GM19468 (cell line): ENCODE data around the gene TBRG4.
"Not testable (repeated sequence)": the region's sequence is repeated elsewhere in the genome, so short reads cannot be mapped to it uniquely, and the experiment has no call there.

Experiments used
- ATAC-seq: cut with Tn5 transposase; IDR thresholded peaks from one replicate; pipeline ENCODE4 v1.9.1; 2021; ENCODE audit warnings: mild to moderate bottlenecking, moderate library complexity, moderate number of reproducible peaks; ENCODE audit not compliant: unreplicated experiment; ENCODE audit errors: extremely low read depth

The TBRG4 gene

DNA sequence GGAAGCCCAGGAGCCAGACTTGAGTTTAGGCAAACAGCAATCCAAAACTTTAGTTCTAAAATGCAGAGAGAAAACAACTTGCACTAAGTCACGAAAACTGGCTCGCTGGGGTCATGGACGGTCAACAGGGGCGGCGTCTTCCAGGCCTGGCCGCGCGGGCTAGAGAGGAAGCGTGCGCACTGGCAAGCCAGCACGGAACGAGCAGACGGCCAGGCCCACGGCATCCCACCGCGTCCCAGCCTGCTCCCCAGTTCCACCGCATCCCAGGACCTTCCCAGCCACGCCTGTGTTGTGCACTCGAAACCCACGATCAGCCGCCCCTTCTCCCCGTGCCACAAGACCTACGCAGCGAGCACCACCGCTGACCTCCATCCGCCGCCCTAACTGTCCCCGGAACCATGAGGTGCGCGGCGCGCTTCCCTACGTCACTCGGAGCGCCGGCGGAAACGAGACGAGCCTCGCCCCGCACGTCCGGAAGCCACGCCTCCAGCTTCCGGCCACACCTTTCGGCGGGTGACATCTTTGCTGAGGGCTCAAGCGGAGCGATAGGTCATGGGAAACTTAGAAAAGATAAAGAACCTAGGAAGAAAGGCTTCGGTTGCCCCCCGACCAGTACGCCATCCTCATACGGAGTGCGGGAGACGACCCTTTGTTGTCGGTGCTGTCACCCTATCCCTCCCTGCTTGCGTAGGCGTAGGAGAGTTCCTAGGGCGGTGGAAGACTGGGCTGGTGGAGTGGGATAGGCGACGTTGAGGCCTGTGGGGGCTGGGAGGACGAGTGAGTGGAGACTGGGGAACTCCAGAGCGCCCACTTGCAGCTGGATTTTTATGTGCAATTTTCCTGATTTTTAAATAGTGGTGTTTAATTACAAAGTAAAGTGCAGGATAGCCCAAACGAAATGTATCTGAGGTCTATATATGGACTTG, at the start of gene TBRG4:
TSS of gene TBRG4 (minus strand) at position 400 of the 926 bp plus-strand sequence. CDS start 2,460 bp downstream, outside the sequence.
- ATAC-seq = peak; percentile 78

DNA sequence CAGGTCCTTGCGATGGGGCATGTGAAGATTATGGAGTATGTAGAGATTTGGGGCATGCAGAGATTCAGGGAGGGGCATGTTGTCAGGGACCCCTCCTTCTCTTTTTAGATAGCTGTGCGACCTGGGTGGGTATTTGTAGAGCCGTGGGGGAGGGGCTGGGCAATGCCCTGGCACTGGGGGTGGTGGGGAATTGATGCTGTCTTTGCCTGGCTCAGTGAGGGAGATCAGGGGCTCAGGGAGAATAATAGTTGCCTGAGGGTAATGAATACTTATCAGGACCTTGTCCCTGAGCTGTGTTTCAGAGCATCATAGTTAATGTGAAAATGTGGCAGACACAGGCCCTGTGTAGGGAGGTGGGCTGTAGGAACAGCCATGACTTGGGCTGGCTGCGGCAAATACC, 49.6 kb upstream of the TBRG4 start:
- ATAC-seq = no peak

DNA sequence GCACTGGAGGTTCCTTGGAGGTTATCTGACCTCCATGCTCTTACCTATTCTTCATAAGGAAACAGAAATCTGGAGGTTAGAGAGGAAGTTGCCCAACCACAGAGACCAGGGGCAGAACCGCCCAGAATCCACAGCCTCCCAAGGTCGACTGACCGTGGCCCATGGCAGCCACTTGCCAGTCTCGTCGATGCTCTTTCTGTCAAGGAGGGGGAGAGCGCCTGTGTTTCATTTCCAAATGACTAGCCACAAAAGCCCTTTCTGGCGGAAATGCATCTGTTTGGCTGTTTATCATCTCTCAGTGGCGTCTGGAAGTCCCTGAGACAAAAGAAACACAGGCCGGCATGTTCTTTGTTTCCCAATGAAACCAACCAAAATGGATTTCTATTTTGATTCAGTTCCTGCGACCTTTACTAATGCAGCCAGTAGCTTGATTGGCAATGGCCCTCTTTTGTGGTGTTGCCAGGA, 49.0 kb upstream of the TBRG4 start:
- no peak for ATAC-seq

DNA sequence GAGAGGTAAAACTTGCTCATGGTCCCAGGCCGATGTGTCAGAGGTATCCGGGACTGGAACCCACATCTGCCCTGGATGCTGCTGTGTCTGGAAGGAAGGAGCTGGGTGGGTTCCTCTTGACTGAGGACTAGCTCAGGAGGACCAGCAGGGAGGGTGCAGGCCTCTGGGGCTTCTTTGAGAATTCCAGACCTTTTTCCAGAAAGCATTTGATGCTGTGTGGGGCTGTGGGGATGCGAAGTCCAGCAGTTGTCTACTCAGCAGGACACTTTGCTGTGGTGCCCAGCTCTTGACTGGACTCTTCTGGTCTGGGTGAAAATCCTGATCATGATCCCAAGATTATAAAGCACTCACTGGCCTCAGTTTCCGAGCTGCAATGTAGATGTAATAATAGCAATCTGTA, 47.8 kb upstream of the TBRG4 start:
- no peak for ATAC-seq

DNA sequence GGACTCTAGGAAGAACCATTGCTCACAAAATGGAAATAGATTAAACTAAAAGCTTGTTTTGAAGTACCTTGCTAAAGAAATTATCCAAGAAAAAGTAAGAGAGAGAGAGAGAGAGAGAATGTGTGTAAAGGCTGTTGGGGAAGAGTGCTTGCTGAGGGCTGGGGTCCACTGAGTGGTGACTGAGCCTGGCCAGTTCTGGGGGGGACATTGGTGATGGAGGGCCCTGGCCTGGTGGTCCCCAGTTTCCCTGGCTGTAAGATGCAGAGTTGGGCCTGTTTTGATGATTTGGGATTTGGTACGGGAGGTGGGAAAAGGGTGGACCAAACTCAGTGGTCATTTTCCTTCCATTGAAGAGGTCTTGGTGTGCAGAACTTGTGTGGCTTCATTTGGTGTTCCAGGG, 47.0 kb upstream of the TBRG4 start:
- ATAC-seq = no peak

DNA sequence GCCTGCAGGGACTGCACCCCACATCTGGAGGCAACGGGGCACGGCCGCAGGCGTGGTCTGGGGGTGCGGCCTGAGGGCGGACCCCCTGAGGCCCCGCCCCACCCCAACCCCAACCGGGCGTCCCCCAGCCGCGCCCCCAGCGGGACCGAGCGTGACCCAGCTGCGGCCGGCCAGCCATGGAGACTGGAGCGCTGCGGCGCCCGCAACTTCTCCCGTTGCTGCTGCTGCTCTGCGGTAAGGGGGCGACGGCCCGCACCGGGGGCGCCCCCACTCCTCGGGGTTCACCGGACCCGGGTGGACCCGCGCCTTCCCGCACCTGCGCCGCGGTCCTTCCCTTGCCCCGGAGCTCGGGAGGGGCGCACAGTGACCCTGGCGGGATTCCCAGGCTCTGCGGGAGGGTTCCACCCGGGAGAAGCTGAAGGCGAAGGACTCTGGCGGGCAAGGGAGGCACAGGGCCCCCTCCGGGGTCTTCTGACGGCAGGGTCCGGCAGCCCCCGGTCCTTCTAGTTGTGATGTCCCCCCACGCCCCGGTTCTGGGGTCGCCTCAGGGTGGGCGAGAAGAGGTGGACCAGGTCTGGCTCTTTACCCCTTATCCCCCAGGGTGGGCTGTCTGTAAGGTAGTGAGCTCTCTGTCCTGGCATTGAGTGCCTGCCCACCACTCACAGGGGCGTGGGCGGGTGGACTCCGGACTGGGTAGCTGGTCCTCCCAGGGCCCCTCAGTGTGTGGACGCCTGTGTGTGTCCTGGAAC, 46.3 kb upstream of the TBRG4 start, which contains the start of gene RAMP3:
TSS of gene RAMP3 (plus strand) at position 139 of the 749 bp plus-strand sequence. CDS start at position 177, 38 bp downstream.
- ATAC-seq = no peak

DNA sequence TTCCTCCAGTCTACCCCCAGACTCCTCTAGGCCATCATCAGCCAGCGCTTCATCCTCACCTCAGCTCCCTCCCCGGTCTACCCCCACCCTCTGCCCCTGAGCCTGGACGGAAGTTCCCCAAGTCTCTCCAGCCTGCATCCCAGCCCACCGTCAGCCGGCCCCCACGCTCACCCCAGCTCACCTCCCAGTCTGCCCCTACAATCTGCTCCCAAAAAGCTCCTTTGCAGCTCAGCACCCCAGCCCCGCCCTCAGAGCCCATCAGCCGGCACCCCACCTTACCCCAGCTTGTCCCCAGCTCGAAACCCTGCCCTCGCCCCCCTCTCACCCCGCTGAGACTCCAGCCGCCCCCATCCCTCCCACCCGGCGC, 45.8 kb upstream of the TBRG4 start:
- no peak for ATAC-seq

DNA sequence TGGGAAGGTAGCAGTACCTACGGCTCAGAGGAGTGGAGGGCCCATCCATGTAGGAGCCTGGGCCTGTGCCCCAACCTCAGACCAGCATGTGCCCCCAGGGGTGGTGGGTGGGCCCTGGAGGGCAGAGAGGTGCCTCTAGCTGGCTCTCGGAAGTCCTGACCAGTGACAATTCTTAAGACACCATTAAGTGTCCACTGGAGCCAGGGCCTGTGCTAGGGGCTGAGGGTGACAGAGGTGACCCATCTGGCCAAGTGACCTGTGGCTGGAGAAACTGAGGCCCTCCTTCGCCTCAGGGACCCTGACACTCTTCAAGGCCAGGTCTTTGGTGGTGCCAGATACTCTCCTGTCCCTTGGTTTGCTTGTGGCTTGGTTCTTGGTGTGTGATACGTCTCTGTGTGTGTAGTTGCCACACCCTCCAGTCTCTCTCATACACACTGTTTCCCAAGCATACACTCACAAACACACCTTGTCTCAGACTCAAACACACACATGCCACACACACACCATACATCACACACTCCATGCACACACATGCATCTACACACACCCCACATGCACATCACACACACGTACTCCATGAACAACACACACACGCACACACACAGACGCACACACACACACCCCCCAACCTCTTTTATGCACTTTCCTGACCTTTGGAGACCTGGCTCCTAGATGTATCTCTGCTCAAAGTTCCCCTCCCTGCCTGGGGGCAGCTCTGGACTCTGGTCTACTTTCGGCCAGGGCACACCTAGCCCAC, 45.2 kb upstream of the TBRG4 start:
- no peak for ATAC-seq

DNA sequence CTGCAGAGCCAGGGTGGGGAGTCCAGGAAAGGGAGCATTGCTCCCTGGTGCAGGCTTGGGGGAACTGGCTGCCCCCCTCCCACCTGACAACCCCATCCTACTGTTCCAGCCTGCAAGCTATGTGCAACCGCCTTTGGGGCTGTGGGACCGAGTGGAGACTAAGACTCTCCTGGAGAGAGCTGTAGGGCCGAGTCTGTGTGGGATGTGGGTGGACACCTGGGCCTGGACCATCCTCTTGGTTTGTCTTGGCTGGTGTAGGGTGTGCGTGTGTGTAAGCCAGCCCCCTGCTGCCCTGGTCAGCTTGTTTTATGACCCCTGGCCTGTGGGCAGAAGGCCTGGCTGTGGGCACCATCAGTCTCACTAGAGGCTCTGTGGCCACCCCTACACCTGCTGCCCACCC, 44.4 kb upstream of the TBRG4 start:
- no peak for ATAC-seq

DNA sequence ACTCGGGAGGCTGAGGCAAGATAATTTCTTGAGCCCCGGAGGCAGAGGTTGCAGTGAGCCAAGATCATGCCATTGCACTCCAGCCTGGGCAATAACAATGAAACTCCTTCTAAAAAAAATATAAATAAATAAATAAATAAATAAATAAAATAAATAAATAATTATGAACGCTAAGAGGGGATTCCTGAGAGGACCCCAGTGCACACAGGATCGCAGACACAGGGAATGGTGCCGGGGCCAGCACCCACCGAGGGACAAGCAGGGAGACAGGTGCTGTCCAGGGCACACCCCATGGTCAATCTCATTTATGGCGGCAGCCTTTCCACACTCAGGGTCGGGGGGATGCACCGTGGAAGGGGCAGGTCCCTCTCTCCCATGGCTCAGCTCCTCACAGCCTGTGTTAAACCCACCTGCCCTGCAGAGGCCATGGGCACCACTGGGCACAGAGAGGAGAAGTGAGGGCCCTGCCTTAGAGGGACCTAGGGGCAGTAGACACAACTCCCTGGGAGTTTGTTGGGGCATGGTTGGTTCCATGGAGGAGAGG, 43.9 kb upstream of the TBRG4 start:
- no peak for ATAC-seq

DNA sequence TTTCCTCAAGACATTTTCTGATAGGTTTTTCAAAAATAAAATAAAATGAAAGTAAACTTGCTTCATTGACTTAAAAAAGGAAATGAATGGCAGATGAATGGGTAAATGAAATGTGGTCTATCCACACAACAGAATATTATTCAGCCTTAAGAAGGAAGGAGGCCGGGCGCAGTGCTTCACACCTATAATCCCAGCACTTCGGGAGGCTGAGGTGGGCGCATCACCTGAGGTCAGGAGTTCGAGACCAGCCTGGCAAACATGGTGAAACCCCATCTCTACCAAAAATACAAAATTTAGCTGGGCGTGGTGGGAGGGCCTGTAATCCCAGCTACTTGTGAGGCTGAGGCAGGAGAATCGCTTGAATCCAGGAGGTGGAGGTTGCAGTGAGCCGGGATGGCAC, 42.4 kb upstream of the TBRG4 start:
- not testable (repeated sequence) for ATAC-seq

DNA sequence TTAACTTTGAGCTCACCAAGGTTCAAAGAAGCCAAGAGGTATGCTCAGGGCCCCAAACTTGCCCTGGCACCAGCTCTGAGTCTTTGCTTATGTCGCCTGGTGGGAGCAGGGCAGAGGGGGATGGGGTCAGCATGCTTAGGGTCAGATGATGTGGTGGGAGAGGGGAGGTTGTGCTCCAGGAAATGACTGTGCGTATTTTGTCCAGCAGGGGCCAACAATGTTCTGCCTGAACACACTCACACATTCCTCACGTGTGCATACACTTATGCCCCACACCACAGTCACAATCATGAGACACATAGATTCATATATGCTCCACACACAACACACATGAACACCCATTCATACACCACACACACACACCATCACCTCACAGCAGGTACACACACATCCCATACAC, 41.7 kb upstream of the TBRG4 start:
- no peak for ATAC-seq

DNA sequence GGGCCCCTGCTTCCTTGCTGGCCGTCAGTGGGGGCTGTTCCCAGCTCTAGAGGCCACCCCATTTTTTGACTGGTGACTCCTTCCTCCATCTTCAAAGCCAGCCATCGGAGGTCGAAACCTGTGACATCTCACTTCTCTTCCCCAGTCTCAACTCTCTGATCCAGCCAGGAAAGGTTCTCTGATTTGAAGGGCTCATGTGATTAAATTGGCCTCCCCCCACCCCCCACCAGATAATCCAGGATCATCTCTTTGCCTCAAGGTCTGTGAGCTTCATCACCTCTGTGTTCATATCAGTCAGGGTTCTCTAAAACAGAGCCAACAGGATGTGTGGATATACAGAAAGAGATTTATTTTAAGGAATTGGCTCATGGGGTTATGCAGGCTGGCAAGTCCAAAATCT, 40.5 kb upstream of the TBRG4 start:
- no peak for ATAC-seq

DNA sequence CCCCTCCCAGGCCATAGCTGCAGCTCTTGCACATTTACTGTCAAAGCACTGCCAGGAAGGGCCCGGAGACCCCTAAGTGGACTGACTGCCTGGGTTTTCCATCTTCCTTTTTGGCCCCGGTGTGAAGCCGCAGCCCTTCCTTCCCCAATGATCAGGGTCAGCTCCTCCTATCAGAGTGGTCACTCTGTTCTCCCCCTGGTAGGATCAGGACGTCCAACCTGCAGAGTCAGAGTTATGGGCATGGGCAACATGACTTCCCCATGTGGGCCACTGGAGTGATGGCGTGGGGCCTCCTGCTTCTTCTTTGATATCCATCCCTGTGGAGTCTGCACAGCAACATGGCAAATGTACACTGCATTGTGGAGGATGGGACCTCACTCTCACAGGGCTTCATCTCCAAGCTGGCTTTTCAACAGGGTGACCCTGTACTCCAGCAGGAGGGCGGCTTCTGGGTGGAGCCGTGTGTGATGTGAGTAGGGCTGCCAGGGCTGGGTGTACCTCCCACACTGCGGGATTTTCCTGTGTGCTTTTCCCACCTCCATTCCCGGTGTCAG, 39.7 kb upstream of the TBRG4 start:
- no peak for ATAC-seq

DNA sequence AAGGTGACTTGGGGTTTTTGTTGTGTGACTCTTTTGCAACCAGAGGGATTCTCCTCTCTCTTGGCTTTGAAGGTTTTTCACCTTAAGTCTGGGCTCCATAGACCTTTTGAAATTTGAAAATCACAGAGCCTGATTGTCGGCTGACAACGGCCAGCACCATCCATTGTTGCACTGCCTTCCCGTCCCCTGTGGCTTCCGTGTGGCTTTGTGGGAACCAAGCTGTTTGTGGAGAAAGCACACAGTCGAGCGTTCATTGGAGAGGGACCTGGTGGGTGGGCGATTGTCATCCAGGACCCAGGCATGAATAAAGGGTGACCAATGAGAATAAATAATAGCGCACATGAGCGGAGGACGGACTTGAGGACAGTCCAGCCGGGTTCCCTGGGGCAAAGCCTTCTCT, 38.7 kb upstream of the TBRG4 start:
- ATAC-seq = no peak

DNA sequence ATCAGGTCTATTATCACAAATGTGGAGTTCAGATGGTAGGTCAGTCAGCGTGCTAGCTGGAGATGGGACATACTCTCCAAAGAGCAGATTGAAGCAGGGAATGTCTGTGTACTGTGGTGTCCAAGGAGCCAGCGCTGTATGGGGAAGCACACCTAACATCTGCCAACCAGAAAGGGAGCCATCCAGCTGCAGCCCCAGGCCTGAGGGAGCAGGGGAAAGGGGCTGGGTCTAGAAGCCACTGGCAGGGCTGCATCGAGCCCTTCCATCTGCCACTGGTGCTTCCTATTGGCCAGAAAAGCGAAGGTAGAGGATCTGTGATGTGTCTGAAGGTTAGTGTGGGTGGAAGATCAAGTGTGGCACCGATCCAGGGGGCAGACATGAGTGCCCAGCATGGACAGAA, 38.1 kb upstream of the TBRG4 start:
- no peak for ATAC-seq

DNA sequence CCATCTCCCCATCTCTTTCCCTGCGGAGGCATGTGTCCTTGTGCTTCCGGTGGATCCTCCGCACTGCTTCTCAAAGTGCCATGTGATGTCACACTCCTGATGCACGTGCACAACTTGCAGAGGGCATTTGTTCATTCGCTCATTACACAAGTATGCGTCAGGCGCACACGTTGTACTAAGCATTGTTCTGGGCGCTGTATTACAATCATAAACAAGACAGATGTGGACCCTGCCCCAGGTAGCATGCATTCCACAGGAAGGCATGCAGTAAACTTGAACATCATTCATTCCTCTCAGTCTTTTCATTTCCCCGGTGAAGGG, 37.1 kb upstream of the TBRG4 start:
- no peak for ATAC-seq

DNA sequence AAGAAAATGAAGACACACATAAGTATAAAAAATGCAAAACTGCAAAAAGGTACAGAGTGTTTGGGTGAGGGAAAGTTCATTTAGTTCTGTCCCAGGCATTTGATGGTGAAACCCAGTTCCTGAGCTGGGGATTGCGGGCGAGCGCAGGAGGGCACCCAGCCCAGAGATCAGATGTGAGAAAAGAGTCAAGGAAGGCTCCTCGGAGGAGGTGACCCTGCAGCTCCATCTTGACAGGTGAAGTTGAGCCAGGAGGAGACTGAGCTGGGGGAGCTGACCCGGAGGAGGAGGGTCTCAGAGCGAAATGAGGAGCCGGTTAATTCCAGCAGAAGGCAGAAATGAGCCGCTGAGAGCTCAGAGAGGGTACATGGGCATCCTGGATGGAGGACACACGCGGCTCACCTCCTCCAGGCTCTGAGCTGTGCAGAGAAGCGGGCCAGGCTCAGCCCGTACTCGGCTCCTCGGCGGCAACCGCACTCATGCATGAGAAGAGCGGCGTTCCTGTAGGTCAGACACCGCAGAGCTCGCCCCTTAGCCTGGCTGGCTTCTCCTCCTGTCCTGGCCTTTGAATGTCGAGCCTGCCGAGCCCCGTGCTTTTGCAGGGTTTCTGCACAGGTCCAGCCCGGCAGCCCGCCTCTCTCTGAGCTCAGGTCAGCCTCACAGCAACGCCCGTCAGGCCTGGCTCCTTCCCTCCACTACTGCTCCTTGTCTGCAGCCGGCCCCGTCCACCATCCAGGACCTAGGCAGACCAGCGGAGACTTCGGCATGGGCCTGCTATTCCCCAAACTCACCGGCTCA, 36.6 kb upstream of the TBRG4 start:
- no peak for ATAC-seq
